SK-N-MC (cell line): Measurements from ENCODE around the gene THBS3.

Source experiments
- DNase-seq: peaks from one replicate; pipeline ENCODE4 v3.0.0-alpha.2; 2011; ENCODE audit warnings: low read depth, low spot score
- H3K27ac ChIP-seq: fragments of 200-600 bp; sonication (generic); 2 replicates; pipeline ENCODE4 v1.5.1; 2016; ENCODE audit warnings: mixed run types
- H3K36me3 ChIP-seq: fragments of 200-600 bp; sonication (generic); 2 replicates; pipeline ENCODE4 v1.6.1; 2017; ENCODE audit warnings: antibody characterized with exemption, low read length, mixed read lengths; ENCODE audit not compliant: insufficient read depth
- H3K4me3 ChIP-seq: fragments of 200-600 bp; sonication (generic); 2 replicates; pipeline ENCODE4 v1.5.1; 2016
- H3K9ac ChIP-seq: fragments of 200-600 bp; sonication (generic); 2 replicates; pipeline ENCODE4 v1.8.0; 2017; ENCODE audit warnings: mixed run types, mixed read lengths; ENCODE audit not compliant: insufficient read length
- H3K9me3 ChIP-seq: fragments of 200-600 bp; sonication (generic); 2 replicates; pipeline ENCODE4 v1.6.1; 2017; ENCODE audit warnings: low read depth, mild to moderate bottlenecking, antibody characterized with exemption, low read length, moderate library complexity, mixed read lengths
- EZH2 ChIP-seq: fragments of 200-600 bp; sonication (generic); IDR thresholded peaks from one replicate; pipeline ENCODE4 v1.6.1; 2017; ENCODE audit warnings: antibody characterized with exemption
- FOXP2 ChIP-seq: optimal IDR thresholded peaks from 2 replicates; pipeline ENCODE3; 2011; ENCODE audit warnings: mild to moderate bottlenecking, moderate library complexity; ENCODE audit not compliant: insufficient read depth; ENCODE audit errors: extremely low read length, control extremely low read depth
- POLR2AphosphoS5 ChIP-seq: IDR thresholded peaks from 2 replicates; pipeline ENCODE4 v1.6.1; 2012; ENCODE audit warnings: mild to moderate bottlenecking, low read depth, low read length, borderline replicate concordance

The THBS3 gene

GRCh38 chr1:155210314-155211104 is 2.8 kb upstream of the THBS3 start:
- no peak for TF ChIP-seq FOXP2
- no peak for TF ChIP-seq EZH2
- TF ChIP-seq POLR2AphosphoS5: no peak
- no peak overlapping the region for H3K9ac ChIP-seq
- H3K36me3 ChIP-seq: no peaks in the 10 kb centered on the region
- H3K9me3 ChIP-seq: no peaks in the 10 kb centered on the region
- H3K4me3 ChIP-seq: 0 out of 2 replicates have a peak overlapping the region, but pooled peaks have one; percentile 95
- no peak overlapping the region for H3K27ac ChIP-seq
- DNase-seq: no peak

DNA sequence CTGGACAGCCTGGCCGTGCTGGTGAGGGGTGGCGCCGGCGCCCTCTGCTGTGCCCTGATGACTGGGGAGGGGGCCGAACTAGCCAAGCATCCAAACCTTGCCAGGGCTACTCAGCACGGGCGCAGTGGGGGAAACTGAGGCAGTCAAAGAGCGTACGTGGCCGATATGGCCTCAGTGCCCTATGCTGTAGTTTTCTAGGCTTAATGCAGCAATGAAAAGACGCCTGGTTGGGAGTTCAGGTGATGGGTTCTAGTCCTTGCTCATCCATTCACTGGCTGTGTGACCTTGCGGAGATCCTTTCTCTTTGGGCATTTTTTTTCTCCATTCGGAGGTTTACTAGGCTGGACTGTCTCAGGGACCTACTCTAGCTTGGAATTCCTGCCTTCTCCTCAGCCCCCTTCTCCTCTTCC is 1.6 kb upstream of the THBS3 start:
- H3K9ac ChIP-seq: peak overlapping the region; percentile 89
- no peak for DNase-seq
- H3K27ac ChIP-seq: peak overlapping the region; percentile 49
- no peaks in the 10 kb centered on the region for H3K9me3 ChIP-seq
- H3K36me3 ChIP-seq: no peaks in the 10 kb centered on the region
- H3K4me3 ChIP-seq: peak overlapping the region; percentile 95
- TF ChIP-seq FOXP2 (no peak), EZH2 (no peak), POLR2AphosphoS5 (no peak; the same call in 1 of the 2 replicates)

- Histone ChIP-seq H3K9ac (peak within 1 kb of the TSS; percentile 89), H3K27ac (peak within 1 kb of the TSS; percentile 49), H3K4me3 (peak within 1 kb of the TSS; percentile 95), H3K9me3 (no peaks in the 10 kb centered on the region), H3K36me3 (no peaks in the 10 kb centered on the region)
- no peak for DNase-seq
- TF ChIP-seq EZH2: no peak
- 0 out of 2 replicates have a peak, but pooled peaks have one; percentile 61 for TF ChIP-seq POLR2AphosphoS5
- peak; percentile 77 for TF ChIP-seq FOXP2
Measured at GRCh38 chr1:155208541-155209311, 1.0 kb upstream of the THBS3 start, which contains the start of gene MTX1. MTX1 (plus strand) TSS chr1:155208695; CDS start chr1:155208805, 110 bp downstream.

DNA sequence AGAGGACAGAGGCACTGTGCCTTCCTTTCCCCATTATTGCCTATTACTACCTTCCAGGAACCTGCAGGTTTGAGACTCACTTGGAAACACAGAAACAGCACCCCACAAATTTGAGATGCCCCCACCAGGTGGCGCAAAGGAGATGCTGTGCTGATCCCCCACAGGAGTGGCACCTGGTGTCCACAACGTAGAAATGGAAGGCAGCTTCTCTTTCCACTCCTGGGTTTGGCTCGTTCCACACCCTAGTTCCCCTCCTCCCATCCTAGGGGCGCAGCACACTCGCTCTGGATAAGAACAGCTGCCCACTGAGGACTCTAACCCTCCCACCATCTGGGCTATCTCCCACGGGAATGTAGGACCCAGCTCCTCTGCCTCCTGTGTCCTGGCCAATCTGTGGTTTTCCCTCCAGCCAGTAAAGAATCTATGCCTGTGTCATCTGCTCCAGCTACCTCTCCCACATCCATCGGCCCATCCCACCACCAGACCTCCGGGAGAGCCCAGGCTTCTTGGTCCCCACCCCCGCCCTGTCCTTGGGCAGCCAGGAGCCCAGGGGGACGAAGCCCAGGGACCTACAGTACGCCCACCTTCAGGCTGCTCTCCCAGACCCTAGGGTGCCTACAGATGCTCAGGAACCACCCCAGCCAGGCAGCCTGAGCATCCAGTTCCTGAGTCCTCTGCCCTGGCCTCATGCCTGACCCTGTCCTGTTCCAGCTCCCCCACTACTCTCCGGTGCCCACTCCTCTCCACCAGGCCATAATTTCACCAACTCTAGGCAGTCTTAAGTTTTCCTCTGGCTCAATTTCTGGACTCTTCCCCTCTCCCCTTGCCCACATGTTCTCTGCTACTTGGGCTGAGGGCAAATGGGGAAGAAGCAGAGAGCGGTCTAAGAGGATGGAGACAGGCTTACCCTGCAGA is 549 bp downstream of the THBS3 start:
- H3K27ac ChIP-seq: no peak overlapping the region

DNA sequence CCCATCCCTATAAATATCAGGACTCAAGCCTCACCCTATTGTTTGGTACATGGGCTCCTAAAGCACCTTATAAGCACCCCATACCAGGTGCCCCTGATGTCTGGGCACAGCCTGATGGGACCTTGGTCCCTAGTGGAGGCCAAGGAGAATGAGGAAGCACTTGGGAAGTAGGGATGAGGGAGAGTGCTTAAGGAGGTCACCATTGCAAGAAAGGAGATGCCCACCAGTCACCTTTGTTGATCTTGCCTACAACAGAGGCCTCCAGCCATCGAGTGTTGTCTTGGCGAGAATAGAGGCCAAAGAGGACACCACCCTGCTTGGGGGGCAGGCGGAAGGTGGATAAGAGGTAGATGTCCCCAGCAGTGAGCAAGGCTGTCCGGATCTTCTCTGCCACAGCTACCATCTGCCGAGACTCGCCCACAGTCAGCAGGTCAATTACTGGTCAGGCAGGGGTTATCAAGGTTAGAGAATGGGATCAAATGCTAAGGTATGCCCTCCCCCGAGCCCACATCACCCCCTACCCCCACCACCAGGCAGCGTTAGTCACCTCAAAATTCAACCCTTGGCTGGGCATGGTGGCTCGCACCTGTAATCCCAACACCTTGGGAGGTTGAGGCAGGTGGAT is 1.6 kb downstream of the THBS3 start:
- DNase-seq: no peak
- Histone ChIP-seq H3K36me3 (no peaks in the 10 kb centered on the region), H3K9me3 (no peaks in the 10 kb centered on the region), H3K4me3 (no peak overlapping the region), H3K27ac (no peak overlapping the region), H3K9ac (no peak overlapping the region)
- TF ChIP-seq FOXP2 (no peak), POLR2AphosphoS5 (no peak), EZH2 (no peak)

More for the DNA sequence above, 549 bp downstream of the THBS3 start:
- Histone ChIP-seq H3K9me3 (no peaks in the 10 kb centered on the region), H3K4me3 (peak overlapping the region; percentile 95), H3K9ac (peak overlapping the region; percentile 20), H3K36me3 (no peaks in the 10 kb centered on the region)
- DNase-seq: no peak
- TF ChIP-seq FOXP2: no peak
- TF ChIP-seq POLR2AphosphoS5: no peak
- no peak for TF ChIP-seq EZH2

DNA sequence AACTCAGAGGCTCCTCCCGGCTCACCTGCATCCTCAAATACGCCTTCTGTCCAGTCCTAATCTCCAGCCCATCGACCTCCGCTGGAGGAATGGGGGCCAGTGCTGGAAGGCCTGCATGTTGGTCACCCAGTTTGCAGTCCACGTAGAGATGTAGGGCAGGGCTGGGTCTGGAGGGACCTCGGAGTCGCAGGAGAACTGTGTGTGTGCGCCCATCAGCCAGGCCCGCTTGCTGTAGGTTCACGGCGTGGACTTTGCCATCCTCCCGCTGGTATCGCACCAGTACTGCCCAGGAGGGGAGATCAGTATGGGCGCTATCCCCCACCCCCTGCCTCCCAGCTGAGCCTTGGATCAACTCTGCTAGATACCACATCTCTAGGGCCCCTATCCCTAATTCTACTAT is 2.7 kb downstream of the THBS3 start:
- TF ChIP-seq EZH2 (no peak), FOXP2 (no peak), POLR2AphosphoS5 (no peak)
- Histone ChIP-seq H3K27ac (no peak overlapping the region), H3K36me3 (no peaks in the 10 kb centered on the region), H3K4me3 (no peak overlapping the region), H3K9ac (no peak overlapping the region), H3K9me3 (no peaks in the 10 kb centered on the region)
- no peak for DNase-seq

DNA sequence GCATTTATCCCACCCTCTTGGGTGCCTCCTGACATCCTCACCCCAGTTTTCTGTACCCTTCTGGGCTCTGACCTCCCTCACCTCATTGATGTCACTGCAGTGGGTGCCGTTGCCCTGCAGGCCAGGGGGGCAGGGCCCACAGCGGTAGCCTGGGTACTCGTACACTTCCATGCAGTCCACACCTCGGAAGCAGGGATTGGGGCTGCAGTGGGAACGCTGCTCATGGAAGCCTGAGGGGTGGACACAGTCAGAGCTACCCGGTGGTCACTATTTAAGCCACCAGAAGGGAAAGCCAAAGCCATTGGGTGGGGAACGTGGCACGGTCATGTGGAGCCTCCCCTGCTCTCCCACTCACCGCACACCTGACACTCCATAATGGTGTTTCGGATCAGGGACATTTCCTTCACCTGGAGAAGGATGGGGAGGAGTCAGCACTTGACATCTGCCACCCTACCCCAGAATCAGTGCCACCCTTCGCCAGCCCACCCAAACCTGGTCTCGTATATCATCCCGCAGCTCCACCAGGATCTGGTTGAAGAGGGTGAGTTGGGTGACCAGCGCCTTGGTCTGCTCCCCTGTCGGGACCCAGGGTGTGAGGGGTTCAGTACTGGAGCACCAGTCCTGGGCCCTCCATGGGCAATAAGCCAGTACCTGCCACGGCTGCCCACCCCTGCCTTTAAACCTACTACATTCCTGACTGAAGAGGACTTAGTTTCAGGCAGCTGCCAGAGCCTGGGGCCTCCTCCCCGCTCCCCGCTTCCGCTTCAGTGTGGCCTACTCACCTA is 4.8 kb downstream of the THBS3 start:
- H3K27ac ChIP-seq: no peak overlapping the region
- no peak; the same call in 1 of the 2 replicates for TF ChIP-seq POLR2AphosphoS5
- no peak for TF ChIP-seq FOXP2
- no peak for TF ChIP-seq EZH2

More for the DNA sequence above, 4.8 kb downstream of the THBS3 start:
- Histone ChIP-seq H3K9ac (no peak overlapping the region), H3K36me3 (peaks cover 7% of the 10 kb centered on the region; the same call in 1 of the 2 replicates), H3K4me3 (no peak overlapping the region), H3K9me3 (no peaks in the 10 kb centered on the region)
- no peak for DNase-seq
